AG04449 (cell line): ENCODE measurements around the gene ULBP2.
"Not testable (repeated sequence)": the region's sequence is repeated elsewhere in the genome, so short reads cannot be mapped to it uniquely, and the experiment has no call there.

Experiments used
- CTCF ChIA-PET: fragments of 350-600 bp; formaldehyde crosslinking; extraction: SDS; loops from one replicate; lab custom pipeline; 2021; ENCODE audit warnings: antibody characterized with exemption; lab: Yijun Ruan, JAX
- POLR2A ChIA-PET: fragments of 400-600, 350-600 bp; formaldehyde crosslinking; extraction: SDS; loops from one replicate; lab custom pipeline; 2020; ENCODE audit warnings: antibody characterized with exemption, inconsistent platforms; lab: Yijun Ruan, JAX
- DNase-seq: peaks from one replicate; pipeline ENCODE4 v3.0.0-alpha.2; 2010; ENCODE audit warnings: low read depth, low spot score
- H3K4me3 ChIP-seq: 2 replicates; pipeline ENCODE4 v1.5.1; 2011; ENCODE audit warnings: low read depth, mild to moderate bottlenecking, control low read depth, low read length
- CTCF ChIP-seq: IDR thresholded peaks from one replicate; pipeline ENCODE4 v1.5.1; 2011; ENCODE audit warnings: mild to moderate bottlenecking, moderate library complexity, low read length, control low read depth, inconsistent platforms; ENCODE audit not compliant: insufficient read depth; ENCODE audit errors: missing control alignments

Gene ULBP2

DNA sequence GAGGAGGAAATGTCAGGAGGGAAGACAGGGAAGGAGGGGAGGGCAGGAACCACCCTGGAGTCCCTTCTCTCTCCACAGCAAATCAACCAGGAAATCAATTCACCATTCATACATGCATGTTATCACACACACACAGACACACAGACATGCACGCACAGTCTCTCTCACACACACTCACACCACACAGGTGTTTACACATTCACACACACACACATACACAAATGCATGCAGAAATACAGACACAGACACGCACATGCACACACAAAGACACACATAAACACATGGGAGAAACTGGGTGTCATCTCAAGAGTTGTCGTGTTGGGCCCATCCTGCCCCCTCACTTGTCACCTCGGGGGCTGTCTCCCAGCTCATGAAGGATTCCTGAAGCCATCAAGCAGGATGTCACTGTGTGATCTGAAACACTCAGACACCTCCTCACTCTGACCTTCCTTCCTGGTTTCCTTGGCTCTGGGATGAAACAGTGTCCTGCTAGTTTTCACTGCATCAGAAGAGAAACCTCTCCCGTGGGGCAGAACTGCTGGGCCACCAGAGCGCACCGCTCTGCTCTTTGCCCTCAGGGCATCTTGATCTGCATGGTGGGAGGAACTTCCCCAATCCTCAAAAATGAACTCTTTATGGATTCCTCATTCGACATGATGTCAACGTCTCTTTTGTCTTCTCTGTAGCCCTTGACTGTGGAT, 28.1 kb upstream of the ULBP2 start:
- DNase-seq, result no peak
- H3K4me3 ChIP-seq, result no peak overlapping the region
- ChIA-PET POLR2A (no interaction called here), CTCF (interaction anchor here (0.9 to 1.5 kb wide), 2 partner anchors 9 to 78 kb away, joined by 3 to 4 read pairs; no protein-coding TSS in a partner anchor)
- no peak for TF ChIP-seq CTCF

- POLR2A ChIA-PET, result no interaction called here
- CTCF ChIA-PET, result interaction anchor here (0.8 to 2.5 kb wide), 4 partner anchors 8 to 79 kb away, joined by 3 to 8 read pairs (median 4); no protein-coding TSS in a partner anchor
- no peak overlapping the region for H3K4me3 ChIP-seq
- DNase-seq, result no peak
- TF ChIP-seq CTCF, result no peak
These were observed 25.6 kb upstream of the ULBP2 start for GRCh38 chr6:149915970-149916865.

DNA sequence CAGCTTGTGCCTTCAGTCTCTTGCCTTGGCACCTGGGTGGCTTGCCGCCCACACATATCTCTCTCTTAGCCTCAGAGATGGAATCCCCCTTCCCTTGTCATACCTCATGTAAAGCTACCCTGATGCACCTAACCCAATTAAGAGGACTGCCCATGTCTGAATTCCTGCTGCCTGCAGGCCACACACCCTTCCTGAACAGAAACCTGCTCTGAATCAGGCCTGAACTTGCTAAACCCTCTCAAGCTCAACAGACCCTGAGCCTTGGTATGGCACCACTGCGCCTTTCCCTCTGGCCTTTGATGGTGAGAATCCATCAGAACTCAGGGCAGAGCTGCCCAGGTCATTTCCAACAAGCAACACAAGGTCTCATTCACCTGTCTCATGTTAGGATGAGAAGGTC, 24.1 kb upstream of the ULBP2 start:
- TF ChIP-seq CTCF, result no peak
- ChIA-PET POLR2A (no interaction called here), CTCF (interaction anchor here (1.1 to 2.5 kb wide), 5 partner anchors 12 to 83 kb away, joined by 3 to 8 read pairs (median 5); no protein-coding TSS in a partner anchor)
- DNase-seq, result no peak
- no peak overlapping the region for H3K4me3 ChIP-seq

- CTCF ChIA-PET, result interaction anchor here (1.1 to 2.5 kb wide), 5 partner anchors 12 to 84 kb away, joined by 3 to 8 read pairs (median 5); no protein-coding TSS in a partner anchor
- DNase-seq, result no peak
- no peak for TF ChIP-seq CTCF
- no peak overlapping the region for H3K4me3 ChIP-seq
- POLR2A ChIA-PET, result no interaction called here
These were observed 23.5 kb upstream of the ULBP2 start for GRCh38 chr6:149918151-149918905.

DNA sequence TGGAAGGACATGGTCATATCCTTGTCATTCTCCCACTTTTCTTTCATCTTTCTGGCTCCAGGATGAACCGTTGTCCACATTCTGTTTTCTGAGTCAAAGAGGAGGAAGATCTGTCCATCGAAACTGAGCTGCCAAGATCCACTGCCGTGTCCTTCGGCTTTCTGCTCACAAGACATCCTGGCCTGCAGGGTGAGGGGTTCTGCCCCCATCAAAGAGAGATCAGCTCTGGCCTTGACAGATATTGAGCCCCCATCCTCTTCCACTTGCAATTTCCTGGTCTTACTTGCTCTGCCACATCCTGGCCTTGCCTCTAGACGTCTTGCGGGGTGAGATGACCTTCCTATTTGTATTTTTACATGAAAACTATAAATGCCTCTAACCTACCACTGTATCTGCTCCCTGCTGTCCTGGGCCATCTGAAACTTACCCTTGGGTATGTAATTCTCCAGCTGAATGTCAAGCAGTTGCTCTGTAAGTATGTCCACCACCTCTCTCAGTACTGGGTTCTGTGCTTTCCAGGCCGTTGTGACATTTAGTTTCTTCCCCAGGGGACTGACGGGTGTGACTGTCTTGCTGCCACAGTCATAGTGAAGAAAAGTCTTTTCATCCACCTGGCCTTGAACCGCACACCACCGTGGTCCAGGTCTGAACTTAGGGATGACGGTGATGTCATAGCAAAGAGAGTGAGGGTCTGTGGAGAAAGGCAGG, 22.5 kb upstream of the ULBP2 start:
- H3K4me3 ChIP-seq, DNase-seq, CTCF ChIA-PET, POLR2A ChIA-PET: not testable (repeated sequence)

DNA sequence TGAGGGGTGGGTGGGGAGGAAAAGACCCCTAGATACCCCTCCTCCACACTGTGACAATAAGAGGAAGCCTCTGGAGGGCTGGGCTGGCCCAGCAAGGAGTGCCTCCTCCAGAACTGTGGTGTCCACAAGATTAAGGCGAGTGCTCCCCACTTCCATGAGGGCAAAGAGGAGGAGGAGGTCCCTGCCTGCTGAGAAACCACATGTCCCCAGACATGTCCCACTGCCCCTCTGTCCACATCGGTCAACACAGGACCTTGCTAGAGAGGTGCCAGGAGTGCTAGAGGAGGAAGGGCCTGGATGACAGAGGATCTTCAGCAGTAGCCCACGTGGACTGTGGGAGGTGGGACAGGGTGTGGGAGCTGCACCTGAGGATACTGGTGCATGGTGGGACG, 22.0 kb upstream of the ULBP2 start:
- ChIA-PET CTCF (no interaction called here), POLR2A (no interaction called here)
- no peak for DNase-seq
- TF ChIP-seq CTCF, result no peak
- H3K4me3 ChIP-seq, result no peak overlapping the region
